A549 (cell line): Measurements from ENCODE around the gene PRPF8. TPM values are rescaled to one million over a fixed set of nuclear protein-coding genes. Genes with fewer than 3 reads are reported as not detected.

ENCODE experiments used
- ATAC-seq, 2 experiments: fragments of 200-7000 bp in 1 of 2; fragments of >200 bp in 1 of 2; cut with Nextera tagmentation in 1 of 2; cut with Tn5 transposase in 1 of 2; 3 replicates each; pipeline versions ENCODE4 v1.8.0 to v1.9.1; 2018 to 2020; ENCODE audit warnings: mild to moderate bottlenecking in 1 of 2, moderate library complexity in 1 of 2
- CTCF ChIA-PET: fragments of 300-600 bp; sonication (Branson Sonifier 250); formaldehyde crosslinking; extraction: SDS; loops from one replicate; lab custom pipeline; 2021; ENCODE audit warnings: antibody characterized with exemption, inconsistent platforms; lab: Yijun Ruan, JAX
- POLR2A ChIA-PET: fragments of 350-600 bp; formaldehyde crosslinking; extraction: SDS; loops from one replicate; lab custom pipeline; 2021; ENCODE audit warnings: antibody characterized with exemption, inconsistent platforms; lab: Yijun Ruan, JAX
- DNase-seq, 2 experiments: peaks; one replicate each; pipeline versions ENCODE4 v3.0.0 to v3.0.0-alpha.2; 2011 to 2016; ENCODE audit warnings: low read depth in 1 of 2, low spot score in 1 of 2
- FAIRE-seq: peaks from 2 replicates; lab custom pipeline; 2011; peaks lifted over from hg19 to GRCh38; lab: Jason Lieb, UNC
- H3K27ac ChIP-seq, 2 experiments: fragments of >200 bp; sonication (Bioruptor Twin); formaldehyde crosslinking; 3 replicates each; pipeline ENCODE4 v1.5.1; 2016 to 2017
- H3K4me1 ChIP-seq: fragments of >200 bp; sonication (Bioruptor Twin); formaldehyde crosslinking; 3 replicates; pipeline ENCODE4 v1.6.1; 2016
- H3K4me2 ChIP-seq: fragments of >200 bp; sonication (Bioruptor Twin); formaldehyde crosslinking; 3 replicates; pipeline ENCODE4 v1.6.1; 2016
- H3K4me3 ChIP-seq: fragments of >200 bp; sonication (Bioruptor Twin); formaldehyde crosslinking; 3 replicates; pipeline ENCODE4 v1.5.1; 2016
- H3K9me3 ChIP-seq: fragments of >200 bp; sonication (Bioruptor Twin); formaldehyde crosslinking; 3 replicates; pipeline ENCODE4 v1.6.1; 2016
- E2F6 ChIP-seq: IDR thresholded peaks from 2 replicates; pipeline ENCODE4 v1.6.1; 2012; ENCODE audit warnings: low read depth, borderline replicate concordance
- EHF ChIP-seq: fragments of 250-450 bp; sonication (Bioruptor Pico); IDR thresholded peaks from 2 replicates; pipeline ENCODE4 v1.5.0; 2020; ENCODE audit warnings: mild to moderate bottlenecking
- FOXS1 ChIP-seq: fragments of 250-450 bp; sonication (Bioruptor Pico); IDR thresholded peaks from 2 replicates; pipeline ENCODE4 v1.5.0; 2020; ENCODE audit warnings: mild to moderate bottlenecking, moderate library complexity
- GATA3 ChIP-seq: IDR thresholded peaks from 2 replicates; pipeline ENCODE4 v1.6.1; 2012; ENCODE audit warnings: borderline replicate concordance
- HMGXB4 ChIP-seq: fragments of 250-450 bp; sonication (Bioruptor Pico); IDR thresholded peaks from 2 replicates; pipeline ENCODE4 v1.5.0; 2021; ENCODE audit warnings: mild to moderate bottlenecking, moderate library complexity, borderline replicate concordance
- HOXB13 ChIP-seq: fragments of 250-450 bp; sonication (Bioruptor Pico); IDR thresholded peaks from 2 replicates; pipeline ENCODE4 v1.5.0; 2020; ENCODE audit warnings: low read depth, mild to moderate bottlenecking, moderate library complexity
- JUNB ChIP-seq: fragments of >200 bp; sonication (Bioruptor Twin); formaldehyde crosslinking; IDR thresholded peaks from 2 replicates; pipeline ENCODE4 v1.6.1; 2016
- MAFK ChIP-seq: fragments of 450-650 bp; IDR thresholded peaks from 2 replicates; pipeline ENCODE4 v1.6.1; 2014; ENCODE audit not compliant: partially characterized antibody
- MAX ChIP-seq: IDR thresholded peaks from 2 replicates; pipeline ENCODE4 v1.6.1; 2012
- POLR2AphosphoS2 ChIP-seq: conservative IDR thresholded peaks from 2 replicates; pipeline ENCODE4 v1.6.1; 2012; ENCODE audit warnings: low read length, improper control_type of control experiment, inconsistent platforms
- RARB ChIP-seq: fragments of 250-450 bp; sonication (Bioruptor Pico); IDR thresholded peaks from 2 replicates; pipeline ENCODE4 v1.8.0; 2021; ENCODE audit warnings: mild to moderate bottlenecking, moderate library complexity
- TFCP2L1 ChIP-seq: fragments of 250-450 bp; sonication (Bioruptor Pico); IDR thresholded peaks from 2 replicates; pipeline ENCODE4 v1.5.0; 2021; ENCODE audit warnings: mild to moderate bottlenecking
- ZFP36 ChIP-seq: fragments of 450-650 bp; IDR thresholded peaks from 2 replicates; pipeline ENCODE4 v1.6.1; 2014; ENCODE audit warnings: borderline replicate concordance; ENCODE audit not compliant: partially characterized antibody
- ZSCAN20 ChIP-seq: fragments of 250-450 bp; sonication (Bioruptor Pico); IDR thresholded peaks from 2 replicates; pipeline ENCODE4 v1.8.0; 2022; ENCODE audit warnings: mild to moderate bottlenecking, moderate library complexity
- WGBS: methylation state at CpG from one replicate; pipeline ENCODE4 v1.1.6; 2017; ENCODE audit errors: missing lambda C conversion rate; 5-methylcytosine and 5-hydroxymethylcytosine counted together
- polyA plus RNA-seq, 4 experiments: library from polyadenylated mRNA; depleted of rRNA in 3 of 4; stranded (reverse); fragments of >200 nt; fragmentation: RNase III in 1 of 4; extraction: RNeasy Plus Mini Kit Qiagen cat#74134 plus additional on column Dnase treatment in 1 of 4; gene quantifications; 2 replicates in 3 of 4; 3 replicates in 1 of 4; pipeline ENCODE4 v1.2.3, GENCODE V29; 2011 to 2017
- small RNA-seq, 6 experiments: library from RNA; depleted of rRNA; stranded (forward); fragments of <200 nt; gene quantifications; one replicate each; pipeline ENCODE3, GENCODE V24; 2012

The PRPF8 gene
- polyA plus RNA-seq, 2 of the 4 experiments (the other 2 are of a cell fraction): 234 to 263 TPM

- ChIA-PET CTCF (interaction anchor here (1.2 to 1.7 kb wide), 2 partner anchors 27 to 29 kb away, joined by 3 to 6 read pairs; no protein-coding TSS in a partner anchor), POLR2A (no interaction called here)
- DNase-seq (no peak), ATAC-seq (no peak), FAIRE-seq (no peak)
- WGBS: 92% methylated on average over 14 of the region's 14 CpGs
- Histone ChIP-seq H3K4me1 (peaks cover 7% of the 10 kb centered on the region), H3K27ac (no peak overlapping the region), H3K9me3 (peaks cover 9% of the 10 kb centered on the region; the same call in 2 of the 3 replicates), H3K4me2 (no peak overlapping the region), H3K4me3 (no peak overlapping the region)
- no peak for TF ChIP-seq MAFK
- TF ChIP-seq GATA3: no peak
- no peak for TF ChIP-seq FOXS1 (CRISPR knock-in tag)
- no peak for TF ChIP-seq HMGXB4 (CRISPR knock-in tag)
- no peak for TF ChIP-seq HOXB13
- TF ChIP-seq MAX: no peak
- TF ChIP-seq ZSCAN20: no peak
- no peak for TF ChIP-seq EHF (CRISPR knock-in tag)
- no peak for TF ChIP-seq POLR2AphosphoS2
- TF ChIP-seq JUNB: no peak
- no peak for TF ChIP-seq RARB (CRISPR knock-in tag)
- TF ChIP-seq ZFP36: no peak
- no peak for TF ChIP-seq TFCP2L1 (CRISPR knock-in tag)
- TF ChIP-seq E2F6: no peak
Observed at GRCh38 chr17:1601571-1601970, 83.1 kb downstream of the PRPF8 start.

Small RNA genes lying within 50 kb of the gene (small RNA-seq; reads per million reads assigned to genes)
- 0 reads per million in 6 experiments for gene RN7SL105P

Other genes with a start within 250 kb of the PRPF8 start
- 117 and 124 TPM in 2 replicates for gene CRK, start 228.6 kb downstream of the PRPF8 start, polyA plus RNA-seq (2011; rRNA removed)
- gene CRK, start 228.6 kb downstream of the PRPF8 start, polyA plus RNA-seq (2017; fragmentation: RNase III; extraction: RNeasy Plus Mini Kit Qiagen cat#74134 plus additional on column Dnase treatment): 73.1 to 76.5 TPM (median 75.1 TPM) in 3 replicates
- gene MYO1C, start 192.2 kb downstream of the PRPF8 start, polyA plus RNA-seq (2011; rRNA removed): 101 and 108 TPM in 2 replicates
- gene MYO1C, start 192.2 kb downstream of the PRPF8 start, polyA plus RNA-seq (2017; fragmentation: RNase III; extraction: RNeasy Plus Mini Kit Qiagen cat#74134 plus additional on column Dnase treatment): 120 to 127 TPM (median 123 TPM) in 3 replicates
- 30.8 and 41.8 TPM in 2 replicates for gene INPP5K, start 168.3 kb downstream of the PRPF8 start, polyA plus RNA-seq (2011; rRNA removed)
- gene INPP5K, start 168.3 kb downstream of the PRPF8 start, polyA plus RNA-seq (2017; fragmentation: RNase III; extraction: RNeasy Plus Mini Kit Qiagen cat#74134 plus additional on column Dnase treatment): 23.6 to 24.5 TPM (median 24.3 TPM) in 3 replicates
- gene PITPNA, start 122.1 kb downstream of the PRPF8 start, polyA plus RNA-seq (2011; rRNA removed): 69.5 and 80.5 TPM in 2 replicates
- gene PITPNA, start 122.1 kb downstream of the PRPF8 start, polyA plus RNA-seq (2017; fragmentation: RNase III; extraction: RNeasy Plus Mini Kit Qiagen cat#74134 plus additional on column Dnase treatment): 47.0 to 50.7 TPM (median 48.5 TPM) in 3 replicates
- gene SLC43A2, start 56.0 kb downstream of the PRPF8 start, polyA plus RNA-seq (2011; rRNA removed): 6.0 and 7.0 TPM in 2 replicates
- gene SLC43A2, start 56.0 kb downstream of the PRPF8 start, polyA plus RNA-seq (2017; fragmentation: RNase III; extraction: RNeasy Plus Mini Kit Qiagen cat#74134 plus additional on column Dnase treatment): 3.5 to 6.0 TPM (median 5.3 TPM) in 3 replicates
- gene SCARF1, start 39.1 kb downstream of the PRPF8 start, polyA plus RNA-seq (2011; rRNA removed): 0.09 TPM in 2 replicates
- 0.21 to 0.30 TPM (median 0.30 TPM) in 3 replicates for gene SCARF1, start 39.1 kb downstream of the PRPF8 start, polyA plus RNA-seq (2017; fragmentation: RNase III; extraction: RNeasy Plus Mini Kit Qiagen cat#74134 plus additional on column Dnase treatment)
- 6.4 and 8.2 TPM in 2 replicates for gene RILP, start 35.0 kb downstream of the PRPF8 start, polyA plus RNA-seq (2011; rRNA removed)
- gene RILP, start 35.0 kb downstream of the PRPF8 start, polyA plus RNA-seq (2017; fragmentation: RNase III; extraction: RNeasy Plus Mini Kit Qiagen cat#74134 plus additional on column Dnase treatment): 6.5 to 6.8 TPM (median 6.6 TPM) in 3 replicates
- 3.4 and 4.5 TPM in 2 replicates for gene TLCD2, start 25.5 kb upstream of the PRPF8 start, polyA plus RNA-seq (2011; rRNA removed)
- 3.1 to 3.8 TPM (median 3.5 TPM) in 3 replicates for gene TLCD2, start 25.5 kb upstream of the PRPF8 start, polyA plus RNA-seq (2017; fragmentation: RNase III; extraction: RNeasy Plus Mini Kit Qiagen cat#74134 plus additional on column Dnase treatment)
- gene WDR81, start 39.8 kb upstream of the PRPF8 start, polyA plus RNA-seq (2011; rRNA removed): 4.6 and 4.9 TPM in 2 replicates
- 22.6 to 26.8 TPM (median 25.5 TPM) in 3 replicates for gene WDR81, start 39.8 kb upstream of the PRPF8 start, polyA plus RNA-seq (2017; fragmentation: RNase III; extraction: RNeasy Plus Mini Kit Qiagen cat#74134 plus additional on column Dnase treatment)
- 2.1 and 2.7 TPM in 2 replicates for gene SERPINF2, start 58.0 kb upstream of the PRPF8 start, polyA plus RNA-seq (2011; rRNA removed)
- gene SERPINF2, start 58.0 kb upstream of the PRPF8 start, polyA plus RNA-seq (2017; fragmentation: RNase III; extraction: RNeasy Plus Mini Kit Qiagen cat#74134 plus additional on column Dnase treatment): 2.4 to 2.9 TPM (median 2.7 TPM) in 3 replicates
- gene SERPINF1, start 77.2 kb upstream of the PRPF8 start, polyA plus RNA-seq (2011; rRNA removed): 11.5 and 13.7 TPM in 2 replicates
- 2.3 to 3.4 TPM (median 3.0 TPM) in 3 replicates for gene SERPINF1, start 77.2 kb upstream of the PRPF8 start, polyA plus RNA-seq (2017; fragmentation: RNase III; extraction: RNeasy Plus Mini Kit Qiagen cat#74134 plus additional on column Dnase treatment)
- gene SMYD4, start 145.0 kb upstream of the PRPF8 start, polyA plus RNA-seq (2011; rRNA removed): 12.1 and 12.4 TPM in 2 replicates
- gene SMYD4, start 145.0 kb upstream of the PRPF8 start, polyA plus RNA-seq (2017; fragmentation: RNase III; extraction: RNeasy Plus Mini Kit Qiagen cat#74134 plus additional on column Dnase treatment): 9.8 to 11.1 TPM (median 10.4 TPM) in 3 replicates
- 136 and 145 TPM in 2 replicates for gene RPA1, start 145.1 kb upstream of the PRPF8 start, polyA plus RNA-seq (2011; rRNA removed)
- 72.2 to 77.1 TPM (median 73.4 TPM) in 3 replicates for gene RPA1, start 145.1 kb upstream of the PRPF8 start, polyA plus RNA-seq (2017; fragmentation: RNase III; extraction: RNeasy Plus Mini Kit Qiagen cat#74134 plus additional on column Dnase treatment)